Stimulated activated CD4-positive, alpha-beta T cell treated with anti-CD3 and anti-CD28 coated beads, Interleukin-2, amount 100 ng/mL, for 24 hours (primary cell): ENCODE measurements around the gene MTREX.
A peak's percentile ranks its signal among the peaks of the same experiment; 100 is the strongest.

Experiments
- DNase-seq, 2 donors: peaks; one replicate each; pipeline ENCODE4 v3.0.0-alpha.2; 2020

Gene MTREX

DNA sequence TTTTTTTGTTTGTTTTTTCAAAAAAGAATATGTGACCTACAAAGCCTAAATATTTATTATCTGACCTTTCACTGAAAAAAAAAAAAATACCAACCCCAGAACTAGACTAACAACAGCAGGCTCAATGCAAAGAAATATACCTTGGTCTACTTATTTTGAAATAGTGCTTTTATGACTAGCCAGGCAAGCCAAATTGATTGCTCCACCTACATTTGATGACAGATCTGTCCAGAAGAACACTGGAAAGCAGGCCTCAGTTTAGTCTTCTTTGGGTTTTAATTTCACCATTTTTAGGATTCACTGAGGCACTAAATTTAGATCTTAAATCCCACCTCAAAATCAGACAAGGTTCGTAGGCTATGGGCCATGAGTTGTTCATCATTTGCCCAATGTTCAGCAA lies 129.7 kb downstream of the MTREX start:
- no peak for DNase-seq

GRCh38 chr5:55437859-55438206 lies 130.0 kb downstream of the MTREX start:
- DNase-seq: no peak

DNA sequence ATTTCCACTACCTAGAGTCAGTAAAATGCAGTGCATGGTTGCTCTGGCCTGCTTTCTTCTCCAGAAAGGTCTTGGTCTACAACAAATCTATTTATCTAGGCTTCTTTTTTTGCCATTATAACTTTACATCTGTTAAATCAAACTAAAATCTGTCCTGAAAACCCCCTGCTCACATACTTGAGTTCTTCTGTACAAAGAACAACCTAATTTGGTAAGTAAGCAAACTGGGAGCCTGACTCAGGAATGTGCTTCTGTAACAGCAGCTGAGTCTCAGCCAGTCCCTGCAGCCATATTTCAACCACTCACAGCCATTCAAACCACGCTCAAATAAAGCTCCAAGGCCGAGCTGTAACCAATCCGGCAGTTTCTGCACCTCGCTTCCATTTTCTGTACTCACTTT lies 131.2 kb downstream of the MTREX start:
- no peak for DNase-seq

GRCh38 chr5:55440188-55440646 lies 132.4 kb downstream of the MTREX start:
- DNase-seq: peak; percentile 24 to 35

DNA sequence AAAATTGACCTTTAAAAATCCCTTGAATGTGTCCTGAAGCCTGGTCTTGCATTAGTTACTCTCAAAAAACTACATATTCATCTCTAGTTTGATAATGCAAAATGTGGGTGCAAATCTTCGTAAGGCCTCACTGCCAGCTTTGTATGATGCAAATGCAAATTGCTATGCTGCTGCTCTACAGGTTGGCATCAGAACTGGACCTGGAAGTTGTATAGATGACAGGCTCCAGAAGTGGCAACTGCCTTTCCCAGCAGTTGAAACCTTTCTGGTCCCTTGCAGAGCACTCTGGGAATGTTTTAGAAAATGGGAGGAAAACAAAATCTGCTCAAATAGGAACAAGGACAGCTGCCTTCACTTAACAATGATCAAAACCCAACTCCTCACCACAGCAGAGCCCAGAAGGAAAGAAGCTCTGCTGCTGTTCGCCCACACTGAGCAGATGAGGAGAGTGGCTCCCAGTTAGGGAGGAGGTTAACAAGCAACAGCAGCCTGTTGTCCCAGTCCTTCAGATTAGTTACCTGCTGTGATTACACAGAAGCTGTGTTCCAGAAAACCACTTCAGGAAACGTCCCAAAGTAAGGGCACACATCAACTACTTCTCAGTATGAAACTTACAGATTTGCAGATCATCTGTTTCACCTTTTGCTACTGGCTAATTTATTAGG lies 133.4 kb downstream of the MTREX start:
- no peak for DNase-seq

DNA sequence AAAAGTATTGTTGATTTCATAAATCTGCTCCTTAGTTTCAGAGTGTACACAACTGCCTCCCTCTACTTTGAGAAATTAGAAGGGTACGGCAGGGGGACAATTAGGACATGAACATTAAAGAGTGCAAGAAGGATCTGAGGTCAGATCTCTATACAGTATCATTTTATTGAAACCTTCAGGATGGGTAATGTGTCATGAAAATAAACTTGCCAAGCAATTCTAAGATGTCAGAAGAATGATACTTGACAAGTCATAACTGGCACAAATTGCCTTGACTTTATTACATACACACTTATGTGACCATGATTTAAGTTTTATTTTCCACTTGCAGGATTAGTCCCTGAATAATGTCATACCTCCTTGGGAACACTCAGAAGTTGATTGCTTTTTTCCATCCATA lies 134.2 kb downstream of the MTREX start:
- DNase-seq: no peak

DNA sequence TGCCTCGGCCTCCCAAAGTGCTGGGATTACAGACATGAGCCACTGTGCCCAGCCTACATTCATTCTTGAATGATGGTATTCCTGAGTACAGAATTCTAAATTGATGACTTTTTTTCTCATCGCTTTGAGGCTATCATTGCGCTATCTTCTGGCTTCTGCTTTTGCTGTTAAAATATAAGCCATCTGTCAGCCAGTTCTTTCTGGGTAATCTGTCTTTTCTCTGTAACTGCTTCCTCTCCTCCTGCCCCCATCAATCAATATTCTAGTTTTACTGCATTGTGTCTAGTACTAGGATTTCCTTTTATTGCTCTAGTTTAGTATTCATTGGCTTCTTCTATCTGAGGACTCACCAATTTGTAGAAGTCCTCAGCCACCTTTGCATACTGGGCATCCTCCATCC lies 138.0 kb downstream of the MTREX start:
- no peak for DNase-seq

GRCh38 chr5:55446640-55447351 lies 139.0 kb downstream of the MTREX start:
- no peak for DNase-seq

GRCh38 chr5:55450050-55450765 lies 142.4 kb downstream of the MTREX start:
- no peak for DNase-seq

DNA sequence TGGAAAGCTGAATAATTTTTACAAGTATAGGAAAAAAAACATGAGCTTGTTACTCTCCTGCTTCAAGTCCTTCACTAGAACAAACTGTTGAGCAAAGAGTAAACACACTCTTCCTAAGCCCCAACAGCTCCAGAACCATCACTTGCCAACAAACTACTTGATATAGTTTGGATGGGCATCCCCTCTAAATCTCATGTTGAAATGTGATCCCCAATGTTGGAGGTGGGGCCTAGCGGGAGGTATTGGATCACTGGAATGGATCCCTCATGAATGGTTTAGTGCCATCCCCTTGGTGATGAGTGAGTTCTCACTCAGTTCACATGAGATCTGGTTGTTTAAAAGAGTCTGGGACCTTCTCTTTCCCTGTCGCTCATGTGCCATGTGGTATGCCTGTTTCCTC lies 144.2 kb downstream of the MTREX start:
- DNase-seq: no peak

DNA sequence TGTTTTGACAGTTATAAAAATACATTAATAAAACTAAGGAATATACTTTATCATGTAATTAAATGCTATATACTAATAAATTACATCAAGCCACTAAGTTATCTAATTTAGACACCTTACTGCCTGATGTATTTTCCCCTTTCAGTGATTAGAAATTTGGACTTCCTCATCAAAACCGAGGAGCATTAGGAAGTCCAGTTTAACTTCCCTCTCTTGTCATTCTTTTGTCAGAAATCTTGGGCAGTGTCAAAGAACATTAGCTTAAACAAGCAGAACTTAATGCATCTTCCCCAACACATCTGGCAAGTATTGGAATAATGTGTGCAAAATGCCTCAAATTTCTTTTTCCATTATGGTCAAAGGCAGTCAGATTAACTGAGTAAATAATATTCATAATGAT lies 145.4 kb downstream of the MTREX start:
- no peak for DNase-seq

GRCh38 chr5:55454282-55454681 lies 146.5 kb downstream of the MTREX start:
- DNase-seq: no peak

DNA sequence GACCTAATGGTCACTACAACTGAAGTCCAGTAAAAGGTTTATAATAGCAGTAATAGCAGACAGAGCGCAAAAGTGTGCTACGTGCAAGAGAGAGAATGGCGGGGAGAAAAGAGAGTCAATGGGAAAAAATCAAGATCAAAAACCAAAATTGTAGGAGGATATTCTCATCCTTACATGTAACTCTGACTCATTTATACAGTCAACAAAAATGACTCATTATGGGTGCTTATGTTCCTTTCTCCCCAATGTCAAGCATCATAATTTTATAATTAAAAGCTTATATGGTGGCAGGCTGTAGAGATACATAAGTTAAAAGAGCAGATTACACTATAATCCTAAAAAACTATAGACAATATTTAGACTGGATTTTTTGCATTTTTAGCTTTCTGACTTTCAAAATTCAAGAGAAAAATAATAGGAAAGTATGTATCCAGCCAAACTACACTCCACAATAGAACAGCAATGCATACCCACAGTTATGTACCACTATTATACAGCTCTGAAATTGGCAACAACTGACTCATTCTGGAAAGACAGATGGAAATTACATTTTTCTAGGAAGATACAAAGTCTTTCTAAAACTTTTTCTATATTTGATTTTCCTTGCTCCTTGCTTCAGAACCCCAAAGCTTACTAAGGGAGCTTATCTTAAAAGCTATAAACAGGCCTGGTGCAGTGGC lies 148.6 kb downstream of the MTREX start:
- no peak for DNase-seq

DNA sequence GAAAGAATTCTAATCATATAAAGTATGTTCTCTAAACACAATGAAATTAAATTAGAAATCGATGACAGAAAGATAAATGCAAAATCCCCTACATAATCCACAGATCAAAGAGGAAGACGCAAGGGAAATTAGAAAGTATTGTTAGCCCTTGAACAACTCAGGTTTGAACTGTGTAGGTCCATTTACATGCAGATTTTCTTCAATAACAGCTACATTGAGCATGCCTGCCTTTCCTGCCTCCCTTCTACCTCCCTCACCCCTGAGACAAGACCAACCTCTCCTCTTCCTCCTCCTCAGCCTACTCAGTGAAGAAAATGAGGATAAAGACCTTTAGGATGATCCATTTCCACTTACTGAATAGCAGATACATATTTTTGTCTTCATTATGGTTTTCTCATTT lies 151.8 kb downstream of the MTREX start:
- DNase-seq: no peak

GRCh38 chr5:55463613-55464012 lies 155.8 kb downstream of the MTREX start:
- DNase-seq: no peak

GRCh38 chr5:55467862-55468551 lies 160.2 kb downstream of the MTREX start:
- no peak for DNase-seq

DNA sequence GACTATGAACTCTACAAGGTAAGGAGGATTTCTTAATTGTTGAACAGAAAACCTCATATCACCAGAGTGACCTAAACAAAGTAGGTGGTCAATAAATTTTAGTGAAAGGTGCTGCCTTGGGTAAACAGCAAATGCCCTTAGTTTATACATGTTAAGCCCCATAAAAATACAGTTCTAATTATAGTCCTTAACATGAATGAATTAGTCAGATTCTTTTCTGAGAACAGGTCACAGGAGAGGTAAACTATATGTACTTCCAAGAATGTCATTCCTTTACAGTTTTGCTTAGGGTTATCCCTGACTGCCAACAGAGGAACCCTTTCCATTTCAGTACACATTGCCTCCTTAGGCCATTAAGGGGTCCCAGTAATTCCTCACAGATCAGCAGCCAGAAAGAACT lies 162.1 kb downstream of the MTREX start:
- no peak for DNase-seq

DNA sequence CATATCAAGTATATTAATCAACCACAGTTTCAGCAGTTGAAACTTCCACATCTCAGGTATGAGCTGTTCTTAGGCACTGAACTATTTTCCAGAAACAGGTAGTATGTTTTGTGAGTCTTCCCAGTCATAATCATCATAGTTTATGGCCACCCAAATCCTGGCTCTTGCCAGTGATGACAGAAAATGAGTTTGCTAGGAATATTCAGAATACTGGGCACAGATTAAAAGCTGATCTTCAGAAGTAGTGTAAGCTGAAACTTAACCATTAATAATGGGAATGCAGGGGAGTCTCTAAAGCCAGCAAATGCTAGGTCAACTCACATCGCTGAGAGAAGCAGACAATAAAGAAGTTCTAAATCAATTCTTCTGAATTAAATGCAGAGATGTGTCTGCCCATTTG lies 162.5 kb downstream of the MTREX start:
- no peak for DNase-seq

DNA sequence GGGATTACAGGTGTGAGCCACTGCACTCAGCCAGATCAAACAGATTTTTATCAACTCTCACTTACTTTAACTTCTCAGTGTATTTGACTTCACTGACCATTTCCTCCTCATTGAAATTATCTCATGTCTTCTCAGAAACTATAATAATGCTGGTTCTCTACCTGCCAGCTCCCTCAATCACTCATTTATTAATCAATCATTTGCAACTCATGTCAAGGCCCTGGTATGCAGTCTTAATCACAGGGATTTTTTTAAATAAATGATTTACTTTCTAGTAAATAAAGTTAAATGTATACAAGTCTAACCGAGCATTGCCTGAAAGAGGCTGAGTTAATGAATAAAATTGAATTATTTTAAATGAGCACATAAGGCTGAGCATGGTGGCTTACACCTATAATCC lies 163.7 kb downstream of the MTREX start:
- DNase-seq: no peak

DNA sequence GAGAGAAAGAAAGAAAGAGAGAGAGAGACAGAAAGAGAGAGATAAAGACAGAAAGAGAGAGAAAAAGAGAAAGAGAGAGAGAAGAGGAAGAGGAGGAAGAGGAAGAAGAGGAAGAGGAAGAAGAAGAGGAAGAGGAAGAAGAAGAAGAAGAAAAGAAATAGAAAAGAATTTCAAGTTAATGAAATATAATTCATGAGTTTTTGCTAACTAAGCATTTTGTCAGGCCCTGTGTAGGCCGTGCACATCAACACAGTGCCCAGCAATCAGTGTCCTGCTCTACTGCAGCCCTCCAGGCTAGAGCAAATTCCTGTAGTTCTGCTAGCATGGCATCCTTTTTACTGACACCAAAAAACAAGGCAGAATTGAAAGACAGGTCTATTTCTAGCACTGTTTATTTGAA lies 164.9 kb downstream of the MTREX start:
- no peak for DNase-seq
